ENCODE results near the gene TBL1XR1. TPM values are rescaled to one million over a fixed set of nuclear protein-coding genes. Genes with fewer than 3 reads are reported as not detected.

The TBL1XR1 gene
- total and polyA plus RNA-seq, 2 of the 8 experiments (the other 6 are each of a cell fraction or from before 2014, with no cell fraction given): 28.1 to 147 TPM

GRCh38 chr3:176994891-176995781 is 202.1 kb downstream of the TBL1XR1 start (continued):
- TF ChIP-seq SAP30 (IDR thresholded peaks at IDR 0.05; ENCODE audit: insufficient read depth, insufficient replicate concordance, low read length) (no peak), CEBPB (IDR thresholded peaks at IDR 0.05; ENCODE audit: low read depth, low read length) (no peak), SP2 (IDR thresholded peaks at IDR 0.05; ENCODE audit: low read length) (no peak), RAD21 (IDR thresholded peaks at IDR 0.05 in 1 of 2, conservative IDR thresholded peaks at IDR 0.05 in 1 of 2; ENCODE audit: low read depth in 2 of 2, low read length in 2 of 2) (no peak), JUND (IDR thresholded peaks at IDR 0.05; ENCODE audit: low read length) (no peak), RXRA (IDR thresholded peaks at IDR 0.05; ENCODE audit: insufficient read depth, low read depth, low read length) (no peak), EP300 (IDR thresholded peaks at IDR 0.05; ENCODE audit: borderline replicate concordance in 1 of 2, low read depth in 2 of 2, low read length in 2 of 2) (no peak), JUN (IDR thresholded peaks at IDR 0.05; ENCODE audit: low read depth, low read length) (no peak), SP1 (IDR thresholded peaks at IDR 0.05; ENCODE audit: low read depth, low read length) (no peak), NANOG (IDR thresholded peaks at IDR 0.05; ENCODE audit: insufficient read depth, low read depth, low read length, poor library complexity, severe bottlenecking) (no peak)

Measured in H1 (cell line).